ENCODE measurements around the gene DNAJB5.
"Not testable (repeated sequence)": the region's sequence is repeated elsewhere in the genome, so short reads cannot be mapped to it uniquely, and the experiment has no call there.

Gene DNAJB5

GRCh38 chr9:34989003-34989945 lies at the start of gene DNAJB5:
DNAJB5 (plus strand) TSS chr9:34989745; CDS start chr9:34990631, 886 bp downstream.
- DNase-seq (ENCODE audit: low read depth): peak; percentile 99

- DNase-seq (ENCODE audit: low read depth): not testable (repeated sequence)
Observed at GRCh38 chr9:34939989-34940388, 49.6 kb upstream of the DNAJB5 start.

GRCh38 chr9:34948451-34948850 lies 41.1 kb upstream of the DNAJB5 start:
- no peak for DNase-seq (ENCODE audit: low read depth)

GRCh38 chr9:34954225-34954624 lies 35.3 kb upstream of the DNAJB5 start:
- no peak for DNase-seq (ENCODE audit: low read depth)

- not testable (repeated sequence) for DNase-seq (ENCODE audit: low read depth)
Observed at GRCh38 chr9:34956066-34956465, 33.5 kb upstream of the DNAJB5 start.

- no peak for DNase-seq (ENCODE audit: low read depth)
Observed at GRCh38 chr9:34956648-34957047, 32.9 kb upstream of the DNAJB5 start.

- DNase-seq (ENCODE audit: low read depth): no peak
Observed at GRCh38 chr9:34957492-34958410, 31.8 kb upstream of the DNAJB5 start, which contains the start of gene PHF24. PHF24 (plus strand) TSS chr9:34958285; CDS start chr9:34971299, 13,014 bp downstream.

GRCh38 chr9:34958411-34958982 lies 31.0 kb upstream of the DNAJB5 start:
- DNase-seq (ENCODE audit: low read depth): no peak

- no peak for DNase-seq (ENCODE audit: low read depth)
Observed at GRCh38 chr9:34959461-34959860, 30.1 kb upstream of the DNAJB5 start.

GRCh38 chr9:34961574-34962490 lies 27.7 kb upstream of the DNAJB5 start:
- no peak for DNase-seq (ENCODE audit: low read depth)

- DNase-seq (ENCODE audit: low read depth): no peak
Observed at GRCh38 chr9:34962546-34962945, 27.0 kb upstream of the DNAJB5 start.

- no peak for DNase-seq (ENCODE audit: low read depth)
Observed at GRCh38 chr9:34963552-34963951, 26.0 kb upstream of the DNAJB5 start.

- DNase-seq (ENCODE audit: low read depth): no peak
Observed at GRCh38 chr9:34964458-34964857, 25.1 kb upstream of the DNAJB5 start.

- no peak for DNase-seq (ENCODE audit: low read depth)
Observed at GRCh38 chr9:34971146-34971811, 18.3 kb upstream of the DNAJB5 start.

- no peak for DNase-seq (ENCODE audit: low read depth)
Observed at GRCh38 chr9:34974664-34975063, 14.9 kb upstream of the DNAJB5 start.

GRCh38 chr9:34976441-34976840 lies 13.1 kb upstream of the DNAJB5 start:
- no peak for DNase-seq (ENCODE audit: low read depth)

- no peak for DNase-seq (ENCODE audit: low read depth)
Observed at GRCh38 chr9:34976992-34977391, 12.6 kb upstream of the DNAJB5 start.

GRCh38 chr9:34980181-34980761 lies 9.3 kb upstream of the DNAJB5 start:
- DNase-seq (ENCODE audit: low read depth): no peak

- DNase-seq (ENCODE audit: low read depth): no peak
Observed at GRCh38 chr9:34982361-34982760, 7.2 kb upstream of the DNAJB5 start.

GRCh38 chr9:34983209-34983608 lies 6.3 kb upstream of the DNAJB5 start:
- no peak for DNase-seq (ENCODE audit: low read depth)
